22Rv1 (cell line): ENCODE results near the gene COL24A1.

Experiments used
- ZFX ChIP-seq: fragments of 450-650 bp; IDR thresholded peaks from 2 replicates; pipeline ENCODE4 v1.6.1; 2017; ENCODE audit warnings: antibody characterized with exemption, borderline replicate concordance
- TF ChIP-seq, protein P1 (sequence below): fragments of 450-650 bp; IDR thresholded peaks from 2 replicates; pipeline ENCODE4 v1.5.1; 2017; ENCODE audit warnings: mild to moderate bottlenecking

DNA sequence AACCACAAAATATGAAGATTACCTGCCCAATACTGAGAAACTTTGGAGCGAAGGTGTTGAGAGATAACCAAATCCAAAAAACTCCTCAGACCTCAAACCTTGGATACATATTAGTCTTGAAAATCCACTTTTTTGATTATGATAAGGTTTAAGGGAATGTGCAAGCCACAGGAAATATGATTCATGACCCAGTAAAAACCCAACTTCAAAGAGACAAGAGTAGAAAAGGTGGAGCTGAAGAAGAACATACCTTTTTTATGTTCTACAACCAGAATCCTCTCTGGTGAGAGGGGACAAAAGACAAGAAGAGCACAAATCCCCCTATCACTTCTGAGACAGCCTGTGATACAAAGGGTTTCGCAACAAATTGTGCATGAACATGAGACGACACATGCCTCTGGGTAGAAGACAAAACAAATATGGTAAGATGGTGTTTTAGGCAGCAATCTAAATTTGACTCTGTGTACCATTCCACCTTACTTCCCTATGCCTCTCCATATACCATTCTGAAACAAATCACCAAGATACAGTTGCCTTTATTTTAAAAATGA lies 37.3 kb downstream of the COL24A1 start:
- TF ChIP-seq, protein P1, sequence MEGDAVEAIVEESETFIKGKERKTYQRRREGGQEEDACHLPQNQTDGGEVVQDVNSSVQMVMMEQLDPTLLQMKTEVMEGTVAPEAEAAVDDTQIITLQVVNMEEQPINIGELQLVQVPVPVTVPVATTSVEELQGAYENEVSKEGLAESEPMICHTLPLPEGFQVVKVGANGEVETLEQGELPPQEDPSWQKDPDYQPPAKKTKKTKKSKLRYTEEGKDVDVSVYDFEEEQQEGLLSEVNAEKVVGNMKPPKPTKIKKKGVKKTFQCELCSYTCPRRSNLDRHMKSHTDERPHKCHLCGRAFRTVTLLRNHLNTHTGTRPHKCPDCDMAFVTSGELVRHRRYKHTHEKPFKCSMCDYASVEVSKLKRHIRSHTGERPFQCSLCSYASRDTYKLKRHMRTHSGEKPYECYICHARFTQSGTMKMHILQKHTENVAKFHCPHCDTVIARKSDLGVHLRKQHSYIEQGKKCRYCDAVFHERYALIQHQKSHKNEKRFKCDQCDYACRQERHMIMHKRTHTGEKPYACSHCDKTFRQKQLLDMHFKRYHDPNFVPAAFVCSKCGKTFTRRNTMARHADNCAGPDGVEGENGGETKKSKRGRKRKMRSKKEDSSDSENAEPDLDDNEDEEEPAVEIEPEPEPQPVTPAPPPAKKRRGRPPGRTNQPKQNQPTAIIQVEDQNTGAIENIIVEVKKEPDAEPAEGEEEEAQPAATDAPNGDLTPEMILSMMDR, result no peak
- no peak for TF ChIP-seq ZFX
